Endothelial cell of umbilical vein (primary cell): ENCODE results near the gene MARK1. TPM values are rescaled to one million over a fixed set of nuclear protein-coding genes. Genes with fewer than 3 reads are reported as not detected.

Experiments
- BruUV-seq: library from RNA; stranded (reverse); fragments of 400-500 nt; replicated peaks from 2 replicates; lab custom pipeline; 2021; lab: Mats Ljungman, UMichigan
- CTCF ChIA-PET: fragments of 300-600, 350-600 bp; sonication (Branson Sonifier 250); formaldehyde crosslinking; loops from one replicate; lab custom pipeline; 2021; ENCODE audit warnings: antibody characterized with exemption, inconsistent platforms; lab: Charles Lee
- POLR2A ChIA-PET: fragments of 300-600, 350-600 bp; sonication (Branson Sonifier 250); formaldehyde crosslinking; loops from one replicate; lab custom pipeline; 2021; ENCODE audit warnings: antibody characterized with exemption, inconsistent platforms; lab: Charles Lee
- DNase-seq: peaks from one replicate; pipeline ENCODE4 v3.0.0-alpha.2; 2011; ENCODE audit warnings: low read depth, low spot score
- FAIRE-seq: peaks from 2 replicates; lab custom pipeline; 2011; peaks lifted over from hg19 to GRCh38; lab: Jason Lieb, UNC
- H2AFZ ChIP-seq: 2 replicates; pipeline ENCODE4 v1.6.0; 2012; ENCODE audit warnings: low read depth, low read length, control low read depth, inconsistent platforms
- H3K27ac ChIP-seq: 2 replicates; pipeline ENCODE4 v1.5.1; 2011; ENCODE audit warnings: low read depth, mild to moderate bottlenecking, control low read depth, low read length, moderate library complexity; ENCODE audit not compliant: insufficient read depth
- H3K27me3 ChIP-seq, 2 experiments: 2 replicates each; pipeline versions ENCODE4 v1.6.0 to v1.6.1; 2011; ENCODE audit warnings: low read length in 2 of 2, mixed read lengths in 1 of 2; ENCODE audit not compliant: control insufficient read depth in 2 of 2, insufficient read depth in 2 of 2
- H3K36me3 ChIP-seq, 2 experiments: 2 replicates in 1 of 2; 3 replicates in 1 of 2; pipeline ENCODE4 v1.5.1; 2011; ENCODE audit warnings: low read length in 2 of 2, mild to moderate bottlenecking in 1 of 2, moderate library complexity in 1 of 2; ENCODE audit not compliant: control insufficient read depth in 2 of 2, insufficient read depth in 2 of 2; ENCODE audit errors: extremely low read depth in 1 of 2
- H3K4me1 ChIP-seq: 3 replicates; pipeline ENCODE4 v1.5.1; 2011; ENCODE audit warnings: mild to moderate bottlenecking, low read length; ENCODE audit not compliant: control insufficient read depth, insufficient read depth; ENCODE audit errors: extremely low read depth
- H3K4me2 ChIP-seq: 2 replicates; pipeline ENCODE4 v1.6.1; 2011; ENCODE audit warnings: low read length, control low read depth, mixed read lengths; ENCODE audit not compliant: insufficient read depth
- H3K4me3 ChIP-seq, 3 experiments: fragments of 200-600 bp in 1 of 3; sonication (generic), shearing (Covaris generic) in 1 of 3; replicated peaks in 1 of 3; 2 replicates each; pipeline ENCODE4 v1.5.1; 2011 to 2016; ENCODE audit warnings: control low read depth in 3 of 3, low read length in 3 of 3, mild to moderate bottlenecking in 2 of 3, inconsistent platforms in 1 of 3, low read depth in 1 of 3, moderate library complexity in 1 of 3; ENCODE audit not compliant: insufficient read depth in 1 of 3
- H3K79me2 ChIP-seq: 2 replicates; pipeline ENCODE4 v1.6.0; 2012; ENCODE audit warnings: low read length, inconsistent platforms; ENCODE audit not compliant: control insufficient read depth, insufficient read depth
- H3K9ac ChIP-seq: replicated peaks from 2 replicates; pipeline ENCODE3; 2011; ENCODE audit warnings: low read length, control low read depth; ENCODE audit not compliant: insufficient read depth; ENCODE audit errors: extremely low read depth
- H3K9me1 ChIP-seq: replicated peaks from 3 replicates; pipeline ENCODE4 v1.6.0; 2011; ENCODE audit warnings: mild to moderate bottlenecking, low read length; ENCODE audit not compliant: control insufficient read depth, insufficient read depth; ENCODE audit errors: extremely low read depth
- H3K9me3 ChIP-seq: replicated peaks from 2 replicates; pipeline ENCODE4 v1.5.1; 2012; ENCODE audit warnings: low read length, inconsistent platforms; ENCODE audit not compliant: control insufficient read depth, insufficient read depth
- H4K20me1 ChIP-seq: replicated peaks from 2 replicates; pipeline ENCODE3; 2011; ENCODE audit warnings: mild to moderate bottlenecking, low read length; ENCODE audit not compliant: control insufficient read depth, insufficient read depth; ENCODE audit errors: extremely low read depth
- EZH2 ChIP-seq: IDR thresholded peaks from 2 replicates; pipeline ENCODE4 v1.6.1; 2012; ENCODE audit warnings: borderline replicate concordance, low read depth, mild to moderate bottlenecking, moderate library complexity, low read length, inconsistent platforms; ENCODE audit not compliant: severe bottlenecking
- FOS ChIP-seq: IDR thresholded peaks from 2 replicates; pipeline ENCODE4 v1.6.1; 2011; ENCODE audit warnings: mild to moderate bottlenecking, low read length, moderate library complexity, borderline replicate concordance; ENCODE audit not compliant: insufficient read depth
- GATA2 ChIP-seq: IDR thresholded peaks from 2 replicates; pipeline ENCODE4 v1.7.0; 2011; ENCODE audit warnings: low read depth, mild to moderate bottlenecking, moderate library complexity, mixed read lengths, low read length; ENCODE audit not compliant: insufficient read length, insufficient read depth
- JUN ChIP-seq: IDR thresholded peaks from 2 replicates; pipeline ENCODE4 v1.6.1; 2011; ENCODE audit warnings: borderline replicate concordance, low read depth; ENCODE audit not compliant: insufficient read length, insufficient read depth
- MAX ChIP-seq: IDR thresholded peaks from 2 replicates; pipeline ENCODE4 v1.6.1; 2011; ENCODE audit not compliant: insufficient read depth, insufficient read length
- POLR2A ChIP-seq: IDR thresholded peaks from 2 replicates; pipeline ENCODE4 v1.6.1; 2012; ENCODE audit warnings: low read depth, mild to moderate bottlenecking, control low read depth, low read length
- POLR2AphosphoS5 ChIP-seq: IDR thresholded peaks from 2 replicates; pipeline ENCODE4 v1.6.1; 2012; ENCODE audit warnings: low read depth, mild to moderate bottlenecking, control low read depth, low read length, moderate library complexity; ENCODE audit not compliant: insufficient read depth
- dilution Hi-C: fragments of 300-500 bp; cut with MboI; formaldehyde crosslinking; loops from one replicate; pipeline ENCODE4 v1.15.0; 2019; ENCODE audit warnings: low sequenced_read_pairs; ENCODE audit not compliant: extremely low pct_ligation_motif_present
- intact Hi-C: fragments of 100-400 bp; cut with micrococcal nuclease; formaldehyde crosslinking; loops from one replicate; pipeline ENCODE4 v1.10.0; 2022
- polyA plus RNA-seq, 4 experiments: library from polyadenylated mRNA; depleted of rRNA in 3 of 4; stranded (reverse) in 3 of 4; unstranded in 1 of 4; fragments of >200 nt; gene quantifications; 2 replicates each; pipeline versions ENCODE4 v1.2.1 to v1.2.3, GENCODE V29; 2011 to 2012; ENCODE audit warnings: missing spikeins in 1 of 4
- total RNA-seq: library from RNA; stranded (reverse); gene quantifications from 2 replicates; pipeline ENCODE4 v1.2.3, GENCODE V29; 2021
- TF ChIP-seq, protein P1 (sequence below), 2 donors: IDR thresholded peaks; 1 replicate in 1 of 2; 2 replicates in 1 of 2; pipeline ENCODE4 v1.5.1; 2011; ENCODE audit warnings: low read length in 2 of 2, mild to moderate bottlenecking in 2 of 2, moderate library complexity in 2 of 2, control low read depth in 1 of 2, inconsistent platforms in 1 of 2, low read depth in 1 of 2; ENCODE audit not compliant: insufficient read depth in 1 of 2; ENCODE audit errors: extremely low read depth in 1 of 2

The MARK1 gene
- total and polyA plus RNA-seq, 2 donors (not counting 3 experiments of a cell fraction or from before 2014, with no cell fraction given): 1.2 to 5.5 TPM

GRCh38 chr1:220577926-220578325, 50.0 kb downstream of the MARK1 start:
- Histone ChIP-seq H3K9ac (no peak overlapping the region), H3K27me3 (no peaks in the 10 kb centered on the region), H3K27ac (no peak overlapping the region), H2AFZ (no peak overlapping the region), H3K36me3 (no peaks in the 10 kb centered on the region), H3K4me3 (no peak overlapping the region), H3K4me2 (no peak overlapping the region), H3K9me3 (no peaks in the 10 kb centered on the region), H4K20me1 (no peaks in the 10 kb centered on the region), H3K9me1 (no peaks in the 10 kb centered on the region), H3K4me1 (no peaks in the 10 kb centered on the region), H3K79me2 (no peaks in the 10 kb centered on the region)
- DNase-seq (no peak), FAIRE-seq (no peak)
- dilution Hi-C loops: no loop called here
- BruUV-seq: no TSS peak
- intact Hi-C loops: no loop called here
- ChIA-PET CTCF (interaction anchor here (1.0 to 1.4 kb wide), 3 partner anchors 8 to 53 kb away, joined by 3 read pairs; no protein-coding TSS in a partner anchor), POLR2A (no interaction called here)
- TF ChIP-seq MAX (no peak), EZH2 (no peak), POLR2AphosphoS5 (no peak), GATA2 (no peak), POLR2A (no peak), FOS (no peak), JUN (no peak)
- TF ChIP-seq, protein P1, sequence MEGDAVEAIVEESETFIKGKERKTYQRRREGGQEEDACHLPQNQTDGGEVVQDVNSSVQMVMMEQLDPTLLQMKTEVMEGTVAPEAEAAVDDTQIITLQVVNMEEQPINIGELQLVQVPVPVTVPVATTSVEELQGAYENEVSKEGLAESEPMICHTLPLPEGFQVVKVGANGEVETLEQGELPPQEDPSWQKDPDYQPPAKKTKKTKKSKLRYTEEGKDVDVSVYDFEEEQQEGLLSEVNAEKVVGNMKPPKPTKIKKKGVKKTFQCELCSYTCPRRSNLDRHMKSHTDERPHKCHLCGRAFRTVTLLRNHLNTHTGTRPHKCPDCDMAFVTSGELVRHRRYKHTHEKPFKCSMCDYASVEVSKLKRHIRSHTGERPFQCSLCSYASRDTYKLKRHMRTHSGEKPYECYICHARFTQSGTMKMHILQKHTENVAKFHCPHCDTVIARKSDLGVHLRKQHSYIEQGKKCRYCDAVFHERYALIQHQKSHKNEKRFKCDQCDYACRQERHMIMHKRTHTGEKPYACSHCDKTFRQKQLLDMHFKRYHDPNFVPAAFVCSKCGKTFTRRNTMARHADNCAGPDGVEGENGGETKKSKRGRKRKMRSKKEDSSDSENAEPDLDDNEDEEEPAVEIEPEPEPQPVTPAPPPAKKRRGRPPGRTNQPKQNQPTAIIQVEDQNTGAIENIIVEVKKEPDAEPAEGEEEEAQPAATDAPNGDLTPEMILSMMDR (IDR thresholded peaks at IDR 0.05; ENCODE audit: extremely low read depth in 1 of 2, insufficient read depth in 1 of 2, low read depth in 1 of 2, low read length in 2 of 2): no peak
